ENCODE results near the gene TMX2. TPM values are rescaled to one million over a fixed set of nuclear protein-coding genes. Genes with fewer than 3 reads are reported as not detected.

The TMX2 gene
- total RNA-seq, 4 donors from 2014 or later, result 12.3 to 86.7 (median 49.0) TPM

DNA sequence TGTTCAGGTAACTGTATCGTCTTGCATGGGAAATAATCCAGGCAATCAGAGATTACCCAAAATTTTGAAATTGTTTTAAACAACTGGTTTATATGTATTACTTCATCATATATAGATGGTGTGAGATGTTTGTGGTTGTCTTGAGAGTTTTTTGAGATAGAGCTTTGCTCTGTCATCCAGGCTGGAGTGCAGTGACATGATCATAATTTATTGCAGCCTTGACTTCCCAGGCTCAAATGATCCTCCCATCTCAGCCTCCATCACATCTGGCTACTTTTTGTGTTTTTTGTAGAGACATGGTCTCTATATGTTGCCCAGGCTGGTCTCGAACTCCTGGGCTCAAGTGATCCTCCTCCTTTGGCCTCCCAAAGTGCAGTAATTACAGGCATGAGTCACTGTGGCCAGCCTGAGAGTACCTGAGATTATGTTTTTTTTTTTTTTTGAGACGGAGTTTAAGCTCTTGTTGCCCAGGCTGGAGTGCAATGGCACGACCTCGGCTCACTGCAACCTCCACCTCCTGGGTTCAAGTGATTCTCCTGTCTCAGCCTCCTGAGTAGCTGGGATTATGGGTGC, 60.7 kb downstream of the TMX2 start:
- Histone ChIP-seq H3K36me3 (no peaks in the 10 kb centered on the region), H3K27me3 (no peaks in the 10 kb centered on the region), H3K4me3 (no peak overlapping the region), H3K9me3 (no peaks in the 10 kb centered on the region), H3K4me1 (peaks cover 59 to 97% (median 72%) of the 10 kb centered on the region in 4 donors), H3K27ac (peak overlapping the region in 3 of 4 donors; percentile 19 to 95 (median 39))
- no peak for DNase-seq
- TF ChIP-seq, protein P1, sequence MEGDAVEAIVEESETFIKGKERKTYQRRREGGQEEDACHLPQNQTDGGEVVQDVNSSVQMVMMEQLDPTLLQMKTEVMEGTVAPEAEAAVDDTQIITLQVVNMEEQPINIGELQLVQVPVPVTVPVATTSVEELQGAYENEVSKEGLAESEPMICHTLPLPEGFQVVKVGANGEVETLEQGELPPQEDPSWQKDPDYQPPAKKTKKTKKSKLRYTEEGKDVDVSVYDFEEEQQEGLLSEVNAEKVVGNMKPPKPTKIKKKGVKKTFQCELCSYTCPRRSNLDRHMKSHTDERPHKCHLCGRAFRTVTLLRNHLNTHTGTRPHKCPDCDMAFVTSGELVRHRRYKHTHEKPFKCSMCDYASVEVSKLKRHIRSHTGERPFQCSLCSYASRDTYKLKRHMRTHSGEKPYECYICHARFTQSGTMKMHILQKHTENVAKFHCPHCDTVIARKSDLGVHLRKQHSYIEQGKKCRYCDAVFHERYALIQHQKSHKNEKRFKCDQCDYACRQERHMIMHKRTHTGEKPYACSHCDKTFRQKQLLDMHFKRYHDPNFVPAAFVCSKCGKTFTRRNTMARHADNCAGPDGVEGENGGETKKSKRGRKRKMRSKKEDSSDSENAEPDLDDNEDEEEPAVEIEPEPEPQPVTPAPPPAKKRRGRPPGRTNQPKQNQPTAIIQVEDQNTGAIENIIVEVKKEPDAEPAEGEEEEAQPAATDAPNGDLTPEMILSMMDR (IDR thresholded peaks at IDR 0.05), result no peak
- TF ChIP-seq POLR2A (IDR thresholded peaks at IDR 0.05) (no peak), POLR2AphosphoS5 (IDR thresholded peaks at IDR 0.05) (no peak), EP300 (IDR thresholded peaks at IDR 0.05; ENCODE audit: low read depth) (no peak)
- intact Hi-C loops (cut with DNase I; ENCODE audit: low total_unique reads) (no loop called here), in situ Hi-C loops (cut with MboI; ENCODE audit: low pct_ligation_motif_present in 1 of 4, low pct_unique_long_range_greater_than_20kb in 1 of 4, low sequenced_read_pairs in 3 of 4) (no loop called here)
- 79 to 88% methylated on average over 1 to 5 of the region's 5 CpGs for WGBS, 2 donors (ENCODE audit: low coverage in 1 of 2)

DNA sequence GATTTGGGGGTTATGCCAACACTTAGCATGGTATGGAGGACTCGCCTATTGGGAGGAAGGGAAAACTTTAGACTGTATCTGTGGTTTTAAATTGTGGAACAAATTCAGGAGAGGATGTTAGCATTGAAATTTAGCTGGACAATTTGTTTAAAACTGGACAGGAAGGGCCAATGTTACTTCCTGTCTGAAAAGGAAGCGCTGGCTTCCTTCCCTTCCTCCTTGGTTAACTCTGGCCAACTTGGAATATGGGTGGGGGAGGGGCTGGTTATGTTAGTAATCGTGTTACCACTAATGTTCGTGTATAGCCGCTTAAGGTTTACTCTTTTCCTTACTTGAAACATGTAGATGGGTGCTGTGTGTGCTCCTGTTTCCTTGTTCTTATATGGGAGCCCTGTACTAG, 63.1 kb downstream of the TMX2 start:
- WGBS, 2 donors (ENCODE audit: low coverage in 1 of 2), result 16 to 39% methylated on average over 5 of the region's 5 CpGs
- Histone ChIP-seq H3K9me3 (no peaks in the 10 kb centered on the region), H3K36me3 (no peaks in the 10 kb centered on the region), H3K27me3 (no peaks in the 10 kb centered on the region), H3K4me1 (peaks cover 75 to 100% (median 86%) of the 10 kb centered on the region in 4 donors), H3K4me3 (peak overlapping the region in 1 of 4 donors; percentile 4), H3K27ac (peak overlapping the region; percentile 93 to 95 (median 94))
- TF ChIP-seq POLR2A (IDR thresholded peaks at IDR 0.05) (no peak), POLR2AphosphoS5 (IDR thresholded peaks at IDR 0.05) (no peak), EP300 (IDR thresholded peaks at IDR 0.05; ENCODE audit: low read depth) (no peak)
- TF ChIP-seq, protein P1 (IDR thresholded peaks at IDR 0.05), result no peak
- intact Hi-C loops (cut with DNase I; ENCODE audit: low total_unique reads) (no loop called here), in situ Hi-C loops (cut with MboI; ENCODE audit: low pct_ligation_motif_present in 1 of 4, low pct_unique_long_range_greater_than_20kb in 1 of 4, low sequenced_read_pairs in 3 of 4) (no loop called here)
- no peak for DNase-seq

DNA sequence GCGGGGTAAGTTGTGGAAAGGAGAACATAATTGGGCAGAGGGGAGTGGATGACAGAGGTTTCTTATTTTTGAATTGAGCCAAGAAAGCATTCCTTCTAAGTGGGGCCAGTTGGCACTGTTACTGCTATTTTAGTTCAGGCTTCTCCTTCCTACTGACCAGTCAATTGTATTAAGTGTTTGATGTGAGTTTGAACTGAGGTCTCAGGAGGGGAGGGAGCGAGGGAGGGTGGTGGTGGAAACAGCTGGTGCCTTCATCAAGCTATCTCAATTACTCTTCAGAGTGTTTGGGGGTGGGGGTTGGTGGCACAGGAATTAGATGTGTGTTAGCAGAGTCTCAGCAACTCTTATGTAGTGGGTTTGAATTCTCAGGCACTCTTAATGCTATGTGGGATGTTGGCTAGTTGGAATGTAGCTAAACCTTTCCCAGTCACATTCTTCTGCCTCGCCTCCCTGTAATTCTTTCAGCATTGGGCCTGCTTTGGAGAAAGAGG, 63.7 kb downstream of the TMX2 start:
- TF ChIP-seq EP300 (IDR thresholded peaks at IDR 0.05; ENCODE audit: low read depth) (no peak), POLR2A (IDR thresholded peaks at IDR 0.05) (no peak), POLR2AphosphoS5 (IDR thresholded peaks at IDR 0.05) (no peak)
- TF ChIP-seq, protein P1 (IDR thresholded peaks at IDR 0.05), result no peak
- no peaks in the 10 kb centered on the region for H3K36me3 ChIP-seq
- H3K4me3 ChIP-seq, result no peak overlapping the region
- in situ Hi-C loops (cut with MboI; ENCODE audit: low pct_ligation_motif_present in 1 of 4, low pct_unique_long_range_greater_than_20kb in 1 of 4, low sequenced_read_pairs in 3 of 4), result no loop called here
- H3K4me1 ChIP-seq, result peaks cover 76 to 100% (median 87%) of the 10 kb centered on the region in 4 donors
- no peaks in the 10 kb centered on the region for H3K27me3 ChIP-seq
- H3K9me3 ChIP-seq, result no peaks in the 10 kb centered on the region
- 58 to 69% methylated on average over 2 to 3 of the region's 3 CpGs for WGBS, 2 donors (ENCODE audit: low coverage in 1 of 2)
- peak overlapping the region; percentile 93 to 95 (median 94) for H3K27ac ChIP-seq
- intact Hi-C loops (cut with DNase I; ENCODE audit: low total_unique reads), result no loop called here
- DNase-seq, result no peak

DNA sequence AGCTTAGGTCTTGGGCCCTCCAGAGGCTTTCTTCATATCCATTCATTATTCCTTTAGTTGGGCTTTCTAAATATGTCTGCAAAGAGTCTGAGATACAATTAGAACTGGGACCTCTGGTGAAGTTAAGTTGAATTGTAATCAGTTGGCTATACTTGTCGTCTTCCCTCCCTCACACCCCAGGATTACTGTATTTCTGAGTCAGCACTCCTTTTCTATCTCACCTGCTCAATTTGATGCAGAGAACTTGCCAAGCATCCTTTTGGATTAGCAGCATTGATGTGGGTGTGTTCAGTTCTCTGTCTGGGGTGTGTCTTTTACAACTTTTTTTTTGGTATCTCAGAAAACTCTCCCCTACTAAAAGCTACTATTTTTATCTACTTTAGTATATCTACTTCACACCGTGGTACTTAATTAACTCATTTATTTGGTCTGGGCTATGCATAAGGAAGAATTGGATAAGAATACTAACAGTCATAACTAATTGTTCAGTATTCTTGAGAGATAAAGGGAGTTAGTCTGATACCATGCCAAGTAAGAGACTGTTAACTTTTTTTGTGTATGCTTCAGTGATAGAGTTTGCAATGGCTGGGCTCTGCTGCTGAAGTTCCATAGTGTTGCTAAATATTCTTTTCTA, 64.3 kb downstream of the TMX2 start:
- Histone ChIP-seq H3K36me3 (no peaks in the 10 kb centered on the region), H3K27ac (peak overlapping the region; percentile 93 to 95 (median 94)), H3K9me3 (no peaks in the 10 kb centered on the region), H3K4me1 (peaks cover 83 to 100% (median 90%) of the 10 kb centered on the region in 4 donors), H3K4me3 (peak overlapping the region in 1 of 4 donors; percentile 37), H3K27me3 (no peaks in the 10 kb centered on the region)
- 14% methylated on average over 1 to 2 of the region's 2 CpGs for WGBS, 2 donors (ENCODE audit: low coverage in 1 of 2)
- in situ Hi-C loops (cut with MboI; ENCODE audit: low pct_ligation_motif_present in 1 of 4, low pct_unique_long_range_greater_than_20kb in 1 of 4, low sequenced_read_pairs in 3 of 4) (no loop called here), intact Hi-C loops (cut with DNase I; ENCODE audit: low total_unique reads) (no loop called here)
- TF ChIP-seq, protein P1 (IDR thresholded peaks at IDR 0.05), result no peak
- no peak for TF ChIP-seq EP300 (IDR thresholded peaks at IDR 0.05; ENCODE audit: low read depth)
- TF ChIP-seq POLR2AphosphoS5 (IDR thresholded peaks at IDR 0.05), result no peak
- no peak for TF ChIP-seq POLR2A (IDR thresholded peaks at IDR 0.05)
- no peak for DNase-seq
